Measurements from ENCODE around the gene HSD11B1.
"Not testable (repeated sequence)": the region's sequence is repeated elsewhere in the genome, so short reads cannot be mapped to it uniquely, and the experiment has no call there.

Gene HSD11B1

DNA sequence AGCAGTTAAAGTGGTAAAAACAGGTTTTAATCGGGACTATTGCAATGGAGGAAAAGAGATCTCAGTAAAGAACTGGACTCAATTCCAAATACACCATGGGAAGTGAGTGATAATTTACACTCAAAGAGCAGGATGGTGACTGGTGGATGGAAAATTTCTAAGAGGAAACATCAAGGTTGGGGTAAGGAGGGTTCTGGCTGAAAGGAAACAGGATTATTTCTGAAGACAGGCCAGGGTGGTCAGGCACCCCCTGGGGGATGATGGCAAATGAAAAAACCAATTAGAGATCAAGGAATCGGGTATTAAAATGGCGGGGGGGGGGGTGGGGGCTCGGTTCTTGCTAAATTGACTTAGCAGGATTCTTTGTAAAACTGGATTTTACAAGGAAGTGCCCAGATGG is 12.3 kb upstream of the HSD11B1 start:
- peak; percentile 25 for DNase-seq

DNA sequence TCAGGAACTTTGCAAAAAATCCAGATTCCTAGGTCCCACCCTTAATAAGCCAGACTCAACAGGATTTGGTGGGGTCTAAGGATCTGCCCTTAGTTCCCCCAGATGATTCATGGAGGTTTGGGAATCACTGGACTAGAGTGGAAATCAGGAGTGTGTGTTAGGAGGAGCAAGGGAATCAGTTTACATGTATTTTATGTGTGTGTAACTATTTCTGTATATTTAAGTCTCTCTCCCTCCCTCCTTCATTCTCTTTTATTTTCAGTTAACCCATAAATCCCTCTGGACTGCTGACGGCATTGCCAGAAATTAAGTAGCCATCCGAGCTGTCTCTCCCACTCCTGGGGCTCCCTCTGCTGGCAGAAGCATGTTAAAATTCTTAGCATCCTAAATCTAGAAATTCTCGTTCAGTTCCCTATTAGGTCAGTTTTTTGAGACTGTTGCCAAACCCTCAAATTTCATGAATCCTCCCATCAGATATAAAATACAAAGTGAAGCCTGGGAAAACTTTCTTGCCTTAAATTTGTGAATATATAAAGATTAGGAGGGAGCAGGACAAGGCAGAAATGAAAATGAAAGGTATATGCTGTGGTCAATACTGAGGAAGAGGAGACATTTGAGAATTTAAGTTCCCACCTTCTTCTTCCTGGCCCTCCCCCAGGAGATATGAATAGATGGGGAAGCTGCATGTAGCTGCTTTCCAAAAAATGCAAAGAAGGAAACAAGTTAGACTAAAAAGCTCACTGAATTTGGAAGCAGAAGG is 11.7 kb upstream of the HSD11B1 start:
- DNase-seq: peak; percentile 93

DNA sequence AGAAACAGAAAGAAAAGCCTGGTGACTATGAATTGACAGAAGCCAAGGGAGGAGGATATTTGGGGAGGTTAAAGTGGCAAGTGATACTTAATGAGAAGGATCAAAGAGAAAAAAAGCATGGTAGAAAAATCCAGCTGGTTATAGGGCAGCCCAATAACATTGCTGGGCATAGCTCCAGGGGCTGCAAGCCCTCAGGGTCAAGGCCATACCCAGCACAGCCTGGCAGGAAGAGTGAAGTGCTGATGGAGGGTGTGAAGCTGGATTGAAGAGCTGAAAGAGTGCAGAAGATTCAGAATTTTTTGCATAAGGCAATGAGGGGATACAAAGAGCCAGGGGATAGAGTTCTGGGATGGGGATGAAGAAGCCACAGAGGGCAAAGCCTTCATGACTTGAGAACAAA is 8.0 kb upstream of the HSD11B1 start:
- no peak for DNase-seq

DNA sequence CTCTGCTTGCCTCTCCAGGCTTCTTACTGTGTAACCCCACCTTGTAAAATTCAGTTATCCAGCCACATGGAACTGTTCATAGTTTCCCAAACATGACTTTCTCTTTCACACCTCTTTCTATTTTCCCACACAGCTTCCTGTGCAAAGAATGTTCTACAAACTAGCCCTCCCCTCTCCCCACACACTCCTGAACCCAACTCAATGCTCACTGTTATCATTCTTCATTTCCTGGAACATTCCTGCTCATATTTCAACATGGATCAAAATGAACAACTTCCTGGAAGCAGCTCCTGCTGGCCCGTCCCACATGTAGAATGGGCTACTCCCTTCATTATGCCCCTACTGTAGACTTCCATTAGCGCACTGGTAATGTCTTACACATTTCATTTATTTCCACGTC is 7.5 kb upstream of the HSD11B1 start:
- no peak for DNase-seq

DNA sequence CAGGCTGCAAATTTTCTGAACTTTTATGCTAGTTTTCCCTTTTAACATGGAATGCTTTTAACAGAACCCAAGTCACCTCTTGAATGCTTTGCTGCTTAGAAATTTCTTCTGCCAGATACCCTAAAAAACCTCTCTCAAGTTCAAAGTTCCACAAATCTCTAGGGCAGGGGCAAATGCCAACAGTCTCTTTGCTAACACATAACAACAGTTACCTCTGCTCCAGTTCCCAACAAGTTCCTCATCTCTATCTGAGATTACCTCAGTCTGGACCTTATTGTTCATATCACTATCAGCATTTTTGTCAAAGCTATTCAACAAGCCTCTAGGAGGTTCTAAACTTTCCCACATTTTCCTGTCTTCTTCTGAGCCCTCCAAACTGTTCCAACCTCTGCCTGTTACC is 4.0 kb upstream of the HSD11B1 start:
- DNase-seq: not testable (repeated sequence)

DNA sequence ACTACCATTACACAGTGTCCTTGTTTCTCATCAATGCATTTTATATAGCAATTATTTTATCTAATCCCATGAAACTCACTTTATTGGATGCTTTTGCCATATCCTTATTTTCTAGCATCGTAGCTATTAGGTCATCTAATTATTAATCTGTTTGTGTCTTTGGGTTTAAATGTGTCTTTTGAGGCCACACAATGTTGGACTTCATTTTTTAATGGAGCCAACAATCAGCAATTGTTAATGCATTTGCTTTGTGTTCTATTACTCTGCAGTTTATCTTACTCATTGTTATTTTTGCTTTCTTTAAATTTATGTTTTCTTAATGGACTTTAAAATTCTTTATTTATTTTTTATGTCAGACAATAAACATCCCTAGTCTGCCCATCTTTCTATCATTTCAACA is 1.8 kb upstream of the HSD11B1 start:
- no peak for DNase-seq

DNA sequence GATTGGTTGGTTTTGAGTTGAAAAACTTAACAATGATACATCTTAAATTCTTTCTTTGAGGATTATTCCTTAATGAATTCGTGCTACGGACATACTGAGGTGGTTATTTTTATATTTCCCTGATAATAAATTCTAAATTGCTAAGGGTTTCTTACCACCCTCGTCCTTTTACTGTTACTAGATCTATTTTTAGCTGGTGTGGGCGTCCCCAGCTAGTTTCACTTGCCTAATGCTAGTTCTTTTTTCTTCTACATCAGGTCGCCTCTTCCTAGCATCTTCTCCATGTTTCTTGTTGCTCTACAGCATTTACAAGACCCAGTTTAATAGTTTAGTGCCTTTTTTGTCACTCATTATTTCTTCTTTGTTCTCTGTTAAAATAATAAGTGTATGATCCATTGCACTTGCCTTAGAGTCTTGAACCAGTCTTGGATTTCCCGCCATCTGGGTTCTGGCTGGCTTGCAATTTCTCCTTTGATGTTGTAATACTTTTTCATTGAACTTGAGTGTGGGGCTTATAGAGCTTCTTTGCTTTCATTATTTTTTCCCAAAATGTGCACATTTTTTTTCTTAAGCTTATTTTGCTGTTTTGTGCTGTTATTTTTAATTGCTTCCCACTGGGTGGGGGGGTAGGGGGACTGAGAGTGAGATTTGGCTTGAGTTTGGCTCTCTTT is 677 bp upstream of the HSD11B1 start:
- no peak for DNase-seq

DNA sequence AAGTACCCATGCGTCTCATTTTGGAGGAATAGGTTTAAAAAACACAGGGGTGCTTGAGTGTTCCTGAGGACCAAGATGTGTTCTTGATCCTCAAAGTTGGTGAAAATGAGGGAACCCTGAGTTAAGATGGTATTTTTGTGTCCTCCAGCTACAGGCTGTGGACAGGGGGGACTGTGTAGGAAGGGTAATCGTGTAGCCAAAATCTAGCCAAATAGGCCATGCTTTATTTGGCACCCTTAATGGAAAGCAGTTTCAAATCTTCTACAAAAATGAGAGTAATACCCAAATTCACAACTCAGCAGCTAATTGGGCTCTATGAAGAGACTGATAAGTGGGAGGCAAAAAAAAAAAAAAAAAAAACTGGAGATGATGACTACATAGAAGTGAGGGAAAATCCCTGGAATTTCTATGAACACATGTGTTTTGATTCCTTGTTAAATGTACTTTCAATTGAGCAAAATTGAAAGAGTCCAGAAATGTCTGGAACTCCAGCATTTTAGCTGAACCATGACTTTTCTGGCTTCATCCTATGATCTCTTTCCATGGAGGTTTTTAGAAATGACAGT is 470 bp downstream of the HSD11B1 start:
- DNase-seq: no peak

DNA sequence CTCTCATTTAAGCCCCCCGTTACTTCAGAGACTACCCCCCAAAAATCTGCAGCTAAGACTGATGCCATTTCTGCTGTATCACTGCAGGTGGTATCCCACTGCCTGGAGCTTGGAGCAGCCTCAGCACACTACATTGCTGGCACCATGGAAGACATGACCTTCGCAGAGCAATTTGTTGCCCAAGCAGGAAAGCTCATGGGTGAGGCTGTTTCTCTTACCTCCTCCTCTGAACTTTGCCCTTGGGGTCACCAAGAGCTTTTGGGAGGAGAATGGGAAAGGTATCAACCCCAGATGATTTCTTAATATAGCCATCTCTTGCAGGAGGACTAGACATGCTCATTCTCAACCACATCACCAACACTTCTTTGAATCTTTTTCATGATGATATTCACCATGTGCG is 2.0 kb downstream of the HSD11B1 start:
- no peak for DNase-seq

DNA sequence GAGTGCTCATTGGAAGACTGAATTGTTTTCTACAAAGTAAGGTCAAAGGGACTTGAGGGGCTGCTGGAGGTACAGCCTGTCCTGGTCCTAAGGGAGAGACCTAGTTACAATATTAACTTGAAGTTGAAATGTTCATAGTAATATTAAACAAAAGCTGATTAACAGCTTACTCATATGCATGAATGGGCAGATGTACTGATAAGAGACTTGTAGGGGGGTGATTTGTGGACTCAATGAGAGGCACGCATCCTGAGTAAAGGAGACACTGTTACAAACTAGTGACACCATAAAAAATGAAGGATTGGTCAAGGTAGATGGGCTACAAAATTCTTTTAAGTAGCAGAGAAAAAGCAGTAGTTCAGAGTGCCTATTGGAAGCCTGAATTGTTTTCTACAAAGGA is 2.7 kb downstream of the HSD11B1 start:
- DNase-seq: no peak

DNA sequence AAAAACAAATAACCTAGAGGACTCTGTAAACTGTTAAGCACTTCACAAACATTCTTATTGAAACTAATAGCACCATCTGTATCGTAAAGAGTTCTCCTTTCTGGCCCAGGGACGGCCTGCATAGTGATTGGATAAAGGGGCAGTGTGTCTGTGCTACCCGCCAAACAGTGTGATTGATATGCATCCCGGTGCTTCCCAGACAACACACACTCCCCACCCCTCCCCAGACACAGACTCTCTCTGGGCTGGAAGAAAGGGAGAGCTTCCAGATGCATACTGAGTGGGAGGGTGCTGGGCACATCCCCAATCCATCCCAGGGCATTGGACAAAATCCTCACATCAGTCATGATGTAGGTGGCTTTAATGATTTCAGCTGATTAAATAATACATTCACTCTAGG is 3.7 kb downstream of the HSD11B1 start:
- DNase-seq: no peak

DNA sequence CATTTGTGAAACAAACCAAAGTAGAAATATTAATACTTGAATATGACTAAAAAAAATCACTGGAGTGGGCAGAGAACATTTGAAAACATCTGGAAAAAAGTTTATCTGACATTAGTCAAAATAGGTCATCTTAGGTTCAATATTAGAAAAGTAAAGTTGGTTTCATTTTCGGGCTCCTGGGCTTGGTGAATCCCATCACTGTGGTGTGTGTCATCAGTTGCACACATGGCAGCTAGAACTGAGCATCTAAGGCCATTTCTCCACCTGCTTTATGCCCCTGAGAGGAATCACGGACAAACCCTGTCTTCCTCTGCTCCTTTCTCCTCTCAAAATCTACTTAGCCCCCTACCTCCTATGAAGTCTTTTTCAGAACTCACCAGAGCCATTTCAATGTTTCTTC is 5.4 kb downstream of the HSD11B1 start:
- DNase-seq: no peak

DNA sequence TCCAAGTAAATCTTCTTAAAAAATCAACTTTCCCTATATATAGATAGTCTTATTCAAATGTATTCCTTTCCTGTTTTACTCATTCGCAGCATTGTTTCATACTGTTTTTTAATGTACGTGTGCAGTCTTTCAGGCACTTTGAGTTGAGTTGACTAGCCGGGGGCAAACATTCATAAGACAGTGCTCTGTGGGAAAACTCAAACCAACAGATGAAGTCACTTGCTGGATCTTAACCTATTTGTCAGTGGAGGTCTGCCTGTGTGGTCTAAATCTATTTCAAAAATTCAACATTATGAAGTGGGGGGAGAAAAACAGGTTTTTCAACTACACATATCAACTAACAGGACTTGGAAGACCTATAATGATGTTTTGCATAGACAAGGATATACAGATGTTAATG is 6.2 kb downstream of the HSD11B1 start:
- peak; percentile 36 for DNase-seq

DNA sequence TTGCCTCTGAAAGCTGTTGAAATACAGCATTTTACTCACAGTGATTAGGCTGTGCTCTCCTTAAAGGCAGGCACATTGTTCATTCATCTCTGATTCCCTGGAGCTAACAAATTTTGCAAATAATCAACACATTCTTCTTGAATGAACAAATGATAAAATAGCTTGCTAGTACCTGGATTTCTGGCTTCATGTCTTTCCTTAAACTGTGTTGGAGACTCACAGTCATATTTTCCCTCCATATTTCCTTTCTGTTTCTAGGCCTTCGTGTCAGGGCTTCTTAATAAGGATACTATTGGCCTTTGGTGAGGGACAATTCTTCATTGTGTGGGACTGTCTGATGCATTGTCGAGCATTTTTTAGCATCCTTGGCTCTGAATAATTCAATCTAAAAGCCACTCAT is 9.7 kb downstream of the HSD11B1 start:
- no peak for DNase-seq

DNA sequence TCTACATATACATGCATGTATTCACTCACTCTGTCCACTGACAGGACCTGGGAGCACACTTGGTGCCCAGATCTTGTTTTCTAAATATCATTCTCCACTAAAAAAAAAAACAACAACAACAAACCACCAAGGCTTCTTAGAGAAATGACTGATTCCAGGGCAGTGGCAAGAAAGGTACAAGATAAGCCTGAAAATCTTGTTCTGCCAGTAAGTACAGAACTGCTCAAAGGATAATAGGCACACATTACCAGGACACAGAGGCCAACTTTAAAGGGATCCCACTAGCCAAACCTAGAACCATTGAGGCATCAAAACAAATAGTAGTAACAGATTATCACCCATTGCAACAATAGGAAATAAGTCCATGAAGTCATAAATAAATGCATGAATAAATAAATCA is 10.7 kb downstream of the HSD11B1 start:
- no peak for DNase-seq

DNA sequence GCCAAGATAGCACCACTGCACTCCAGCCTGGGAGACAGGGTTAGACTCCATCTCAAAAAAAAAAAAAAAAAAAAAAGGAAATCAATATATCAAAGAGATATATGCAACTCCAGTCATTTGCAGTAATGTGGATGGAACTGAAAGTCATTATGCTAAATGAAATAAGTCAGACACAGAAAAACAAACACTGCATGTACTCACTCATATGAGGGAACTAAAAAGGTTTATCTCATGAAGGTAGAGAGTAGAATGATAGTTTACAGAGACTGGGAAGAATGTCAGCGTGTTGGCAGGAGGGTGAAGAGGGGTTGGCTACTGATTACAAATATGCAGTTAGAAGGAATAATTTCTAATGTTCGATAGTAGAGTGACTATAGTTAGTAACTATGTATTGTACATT is 13.2 kb downstream of the HSD11B1 start:
- DNase-seq: no peak

DNA sequence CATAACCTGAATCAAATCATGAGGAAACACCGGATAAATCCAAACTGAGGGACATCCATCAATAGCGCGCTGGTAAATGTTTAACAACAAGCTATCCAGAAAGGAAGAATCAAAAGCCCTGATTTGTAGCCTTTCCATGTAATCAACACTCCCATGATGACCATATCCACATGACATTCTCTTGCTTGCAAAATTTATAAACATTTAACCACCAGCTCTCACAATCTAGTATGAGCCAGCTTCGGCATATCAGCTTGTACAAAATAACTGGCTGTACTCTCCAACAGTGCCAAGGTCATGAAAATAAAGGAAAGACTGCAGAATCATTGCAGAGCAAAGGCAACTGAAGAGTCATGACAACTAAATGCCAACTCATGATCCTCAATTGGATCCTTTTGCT is 15.7 kb downstream of the HSD11B1 start:
- no peak for DNase-seq

DNA sequence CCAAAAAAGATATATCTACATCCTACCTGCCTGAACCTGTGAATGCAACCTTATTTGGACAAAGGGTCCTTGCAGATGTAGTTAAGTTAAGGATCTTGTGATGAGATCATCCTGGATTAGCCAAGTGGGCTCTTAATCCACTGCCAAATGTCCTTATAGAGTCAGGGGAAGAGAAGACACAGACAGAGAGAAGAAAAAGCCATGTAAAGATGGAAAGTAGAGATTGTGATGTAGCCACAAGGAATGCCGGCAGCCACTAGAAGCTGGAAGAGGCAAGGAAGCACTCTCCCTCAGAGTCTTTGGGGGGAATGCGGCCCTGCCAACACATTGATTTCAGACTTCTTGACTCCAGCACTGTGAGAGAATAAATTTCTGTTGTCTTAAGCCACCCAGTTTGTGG is 16.2 kb downstream of the HSD11B1 start:
- no peak for DNase-seq

DNA sequence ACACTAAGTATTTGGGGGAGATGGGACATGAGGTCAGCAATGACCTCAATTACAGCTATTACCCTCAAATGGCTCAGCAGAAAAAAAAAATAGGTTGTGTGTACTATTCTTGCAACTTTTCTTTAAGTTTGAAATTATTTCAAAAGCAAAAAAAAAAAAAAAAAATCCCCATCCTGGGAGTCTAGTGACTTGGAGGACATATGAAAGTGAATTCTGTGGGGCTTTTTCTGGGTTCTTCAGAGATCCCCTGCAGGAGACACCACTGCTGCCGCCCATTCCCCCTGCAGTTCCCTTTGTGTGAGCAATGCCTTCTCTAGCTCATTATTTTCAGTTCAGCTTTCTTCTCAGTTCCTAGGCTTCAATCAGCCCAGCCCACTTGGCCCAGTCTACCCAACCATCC is 16.7 kb downstream of the HSD11B1 start:
- DNase-seq: no peak

DNA sequence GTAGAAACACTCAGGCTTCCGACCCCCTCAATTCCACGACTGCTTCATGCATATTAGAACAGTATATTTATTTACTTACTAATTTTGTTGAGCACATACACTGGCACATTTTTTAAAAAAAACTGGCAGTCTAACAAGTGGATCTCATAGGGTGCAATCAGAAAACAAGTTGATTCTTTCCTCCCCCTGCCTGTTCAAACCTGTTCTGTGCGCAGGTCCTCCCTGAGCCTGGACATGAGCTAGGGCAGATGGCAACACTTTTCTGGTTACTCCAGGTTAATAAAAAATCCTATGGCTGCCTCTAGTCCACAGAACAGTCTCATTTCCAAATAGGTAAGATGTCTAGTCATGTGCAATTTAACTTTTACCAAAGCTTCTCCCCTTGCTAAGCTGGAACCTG is 18.6 kb downstream of the HSD11B1 start:
- no peak for DNase-seq

DNA sequence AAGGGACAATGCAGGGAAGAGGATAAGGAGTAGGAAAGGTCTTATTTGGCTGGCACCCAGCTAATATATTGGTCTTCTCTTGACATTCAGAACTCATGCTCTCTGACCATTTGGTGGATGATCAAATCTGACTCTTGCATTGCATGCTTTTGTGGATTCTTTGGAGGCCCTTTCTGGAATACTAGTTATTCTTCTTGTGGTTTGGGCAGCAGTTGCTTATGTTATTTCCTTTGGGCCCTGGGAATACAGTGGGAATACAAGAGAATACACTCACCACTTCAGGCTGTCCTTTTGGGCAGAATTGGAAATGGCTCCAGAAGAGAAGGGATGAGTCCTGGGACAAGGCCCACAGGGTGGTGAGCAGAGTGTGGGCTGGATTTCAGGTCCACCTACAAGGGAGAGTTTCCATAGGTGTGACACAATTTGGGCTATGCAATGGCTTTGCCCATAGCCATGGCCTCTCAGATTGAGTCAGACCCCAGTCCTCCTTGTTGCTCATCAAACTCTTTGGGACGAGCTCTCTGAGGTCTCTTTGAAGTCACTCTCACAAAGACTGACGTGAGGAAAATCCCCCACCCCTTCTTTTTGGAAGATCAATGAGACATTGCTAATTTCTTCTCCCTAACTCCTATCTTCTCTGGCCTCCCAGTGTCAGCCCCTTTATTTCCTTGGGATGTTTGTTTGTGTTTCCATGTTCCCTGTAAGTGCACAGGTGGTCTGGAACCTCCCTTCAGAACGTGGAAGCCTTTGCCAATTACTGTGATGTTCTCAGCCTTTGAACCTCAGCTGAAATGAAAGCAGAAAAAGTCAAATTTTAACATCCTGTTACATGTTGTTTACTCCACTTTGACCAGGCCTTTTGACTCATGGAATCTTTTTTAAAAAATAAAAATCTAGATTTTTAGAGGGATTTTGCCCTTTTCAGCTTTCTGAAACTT is 19.4 kb downstream of the HSD11B1 start:
- DNase-seq: no peak

DNA sequence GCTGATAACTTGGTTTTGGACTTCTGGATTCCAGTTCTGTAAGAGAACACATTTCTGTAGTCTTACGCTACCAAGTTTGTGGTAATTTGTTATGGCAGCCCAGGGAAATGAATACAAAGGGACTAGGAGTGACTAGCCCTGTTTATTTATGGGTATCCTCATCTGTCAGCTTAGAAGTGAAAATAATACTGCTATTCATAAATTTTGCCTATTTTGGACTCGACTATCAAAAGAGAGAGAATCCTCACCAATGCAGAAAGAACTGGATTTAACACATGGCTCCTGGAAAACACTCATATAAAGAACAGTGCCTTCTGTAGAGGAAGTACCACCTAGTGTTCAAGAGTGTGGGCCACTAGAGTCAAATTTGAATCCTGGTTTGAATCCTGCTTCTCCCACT is 22.6 kb downstream of the HSD11B1 start:
- no peak for DNase-seq

DNA sequence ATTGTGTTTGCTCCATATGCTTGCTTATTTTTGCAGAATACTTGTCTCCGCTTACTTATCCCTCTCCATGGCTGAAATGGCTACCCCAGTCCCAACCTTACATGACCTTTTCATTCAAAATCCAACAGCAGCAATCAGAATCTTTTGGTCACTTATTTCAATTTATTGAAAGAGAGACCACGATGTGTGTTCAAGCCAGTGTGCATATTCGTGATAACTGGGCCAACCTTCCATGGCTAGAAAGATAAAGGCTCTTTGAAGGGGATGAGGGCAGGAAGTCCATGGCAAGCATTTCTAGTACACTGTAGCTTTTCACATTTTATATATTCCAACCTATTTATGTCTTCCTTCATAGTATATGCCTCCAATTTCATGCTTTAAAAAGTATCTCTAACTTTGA is 23.1 kb downstream of the HSD11B1 start:
- DNase-seq: no peak

Data from DMS53 (cell line).